Right lobe of liver (tissue), 6 donors: ENCODE data around the gene TMEM217. TPM values are rescaled to one million over a fixed set of nuclear protein-coding genes. Genes with fewer than 3 reads are reported as not detected.

Source experiments
- ATAC-seq, 4 donors: fragments of 200-7000 bp; cut with Tn5 transposase; one replicate each; pipeline ENCODE4 v1.9.1; 2020; ENCODE audit warnings: mild to moderate bottlenecking in 4 of 4, moderate library complexity in 4 of 4
- DNase-seq, 3 donors: peaks; one replicate each; pipeline ENCODE4 v3.0.0-alpha.2; 2020
- H3K27ac ChIP-seq, 3 donors: fragments of 200-600 bp; one replicate each; pipeline ENCODE4 v1.8.0; 2022
- H3K27me3 ChIP-seq, 2 donors: fragments of 200-600 bp; one replicate each; pipeline ENCODE4 v1.8.0; 2022
- H3K36me3 ChIP-seq, 4 donors: fragments of 200-600 bp; sonication (generic) in 1 of 4; one replicate each; pipeline versions ENCODE4 v1.5.1 to v1.8.0; 2017 to 2022; ENCODE audit warnings: control low read depth in 1 of 4
- H3K4me1 ChIP-seq, 4 donors: fragments of 200-600 bp; sonication (generic) in 1 of 4; one replicate each; pipeline versions ENCODE4 v1.5.1 to v1.8.0; 2017 to 2022; ENCODE audit warnings: control low read depth in 1 of 4
- H3K4me3 ChIP-seq, 3 donors: fragments of 200-600 bp; one replicate each; pipeline ENCODE4 v1.8.0; 2022
- H3K9me3 ChIP-seq, 4 donors: fragments of 200-600 bp; sonication (generic) in 1 of 4; one replicate each; pipeline versions ENCODE4 v1.5.1 to v1.8.0; 2017 to 2022; ENCODE audit warnings: control low read depth in 1 of 4
- POLR2A ChIP-seq: fragments of 450-650 bp; IDR thresholded peaks from one replicate; pipeline ENCODE4 v1.6.1; 2017; ENCODE audit warnings: antibody characterized with exemption, mild to moderate bottlenecking
- WGBS: methylation state at CpG from one replicate; pipeline ENCODE4 v1.1.6; 2018; ENCODE audit warnings: low coverage, low lambda C conversion rate; ENCODE audit not compliant: insufficient coverage; ENCODE audit errors: missing lambda C conversion rate; 5-methylcytosine and 5-hydroxymethylcytosine counted together
- intact Hi-C, 2 donors: fragments of 100-400 bp; cut with DNase I; formaldehyde crosslinking; loops; one replicate each; pipeline versions ENCODE4 v1.11.2 to v1.14.1; 2022
- total RNA-seq, 6 experiments: library from RNA; depleted of rRNA in 2 of 6; stranded (reverse); fragments of >200 nt in 2 of 6; fragmentation: NEBNext Ultra II Directional in 3 of 6; extraction: Animal tissue kit (Norgen Biotek cat#: 25700) in 3 of 6; gene quantifications; one replicate each; pipeline versions ENCODE4 v1.1.0 to v1.2.4, GENCODE V29; 2016 to 2023
- TF ChIP-seq, protein P1 (sequence below), 4 donors: fragments of 200-600 bp in 3 of 4; fragments of 450-650 bp in 1 of 4; IDR thresholded peaks; one replicate each; pipeline versions ENCODE4 v1.5.1 to v1.8.0; 2016 to 2022; ENCODE audit warnings: antibody characterized with exemption in 4 of 4, mild to moderate bottlenecking in 2 of 4
- donor health status: DM: no; HTN: yes; CAD: no.
- donor health status: DM: no; HTN: no; CAD: no.
- donor health status: DM: no; HTN: no; CAD: no.
- donor health status: DM: no; HTN: yes; CAD: no.
- donor health status: DM: no; HTN: yes; CAD: no.

Gene TMEM217
- total RNA-seq, 6 experiments from 2014 or later, result 0.15 to 5.2 (median 0.92) TPM; not detected in 1

DNA sequence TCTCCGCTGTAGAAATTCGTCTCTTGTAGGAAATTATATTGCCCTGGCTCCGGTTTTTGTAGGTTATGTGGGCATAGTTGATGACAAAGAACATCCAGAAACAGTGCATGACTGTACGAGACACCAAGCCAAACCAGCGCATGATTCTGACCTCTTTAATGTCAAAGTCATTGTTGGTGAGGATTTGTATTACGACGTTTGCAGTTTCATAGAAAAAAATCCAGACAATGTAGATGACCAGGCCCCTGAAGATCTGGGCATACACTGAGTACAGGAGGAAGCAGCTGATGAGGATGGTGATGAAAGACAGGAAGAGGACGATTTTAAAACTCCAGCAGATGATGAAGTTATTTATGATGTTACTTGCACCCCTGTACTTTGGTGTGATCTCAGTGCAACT is 39.4 kb downstream of the TMEM217 start:
- TF ChIP-seq, protein P1, sequence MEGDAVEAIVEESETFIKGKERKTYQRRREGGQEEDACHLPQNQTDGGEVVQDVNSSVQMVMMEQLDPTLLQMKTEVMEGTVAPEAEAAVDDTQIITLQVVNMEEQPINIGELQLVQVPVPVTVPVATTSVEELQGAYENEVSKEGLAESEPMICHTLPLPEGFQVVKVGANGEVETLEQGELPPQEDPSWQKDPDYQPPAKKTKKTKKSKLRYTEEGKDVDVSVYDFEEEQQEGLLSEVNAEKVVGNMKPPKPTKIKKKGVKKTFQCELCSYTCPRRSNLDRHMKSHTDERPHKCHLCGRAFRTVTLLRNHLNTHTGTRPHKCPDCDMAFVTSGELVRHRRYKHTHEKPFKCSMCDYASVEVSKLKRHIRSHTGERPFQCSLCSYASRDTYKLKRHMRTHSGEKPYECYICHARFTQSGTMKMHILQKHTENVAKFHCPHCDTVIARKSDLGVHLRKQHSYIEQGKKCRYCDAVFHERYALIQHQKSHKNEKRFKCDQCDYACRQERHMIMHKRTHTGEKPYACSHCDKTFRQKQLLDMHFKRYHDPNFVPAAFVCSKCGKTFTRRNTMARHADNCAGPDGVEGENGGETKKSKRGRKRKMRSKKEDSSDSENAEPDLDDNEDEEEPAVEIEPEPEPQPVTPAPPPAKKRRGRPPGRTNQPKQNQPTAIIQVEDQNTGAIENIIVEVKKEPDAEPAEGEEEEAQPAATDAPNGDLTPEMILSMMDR (IDR thresholded peaks at IDR 0.05), result no peak
- TF ChIP-seq POLR2A, result no peak
- no peak overlapping the region for H3K27ac ChIP-seq
- H3K4me3 ChIP-seq, result no peak overlapping the region
- no peaks in the 10 kb centered on the region for H3K36me3 ChIP-seq
- intact Hi-C loops, result no loop called here
- DNase-seq (no peak), ATAC-seq (no peak)
- H3K27me3 ChIP-seq, result no peaks in the 10 kb centered on the region
- peaks cover 0 to 4% (median 2%) of the 10 kb centered on the region in 4 donors for H3K4me1 ChIP-seq
- no peaks in the 10 kb centered on the region for H3K9me3 ChIP-seq
- 70% methylated on average over 8 of the region's 8 CpGs for WGBS

DNA sequence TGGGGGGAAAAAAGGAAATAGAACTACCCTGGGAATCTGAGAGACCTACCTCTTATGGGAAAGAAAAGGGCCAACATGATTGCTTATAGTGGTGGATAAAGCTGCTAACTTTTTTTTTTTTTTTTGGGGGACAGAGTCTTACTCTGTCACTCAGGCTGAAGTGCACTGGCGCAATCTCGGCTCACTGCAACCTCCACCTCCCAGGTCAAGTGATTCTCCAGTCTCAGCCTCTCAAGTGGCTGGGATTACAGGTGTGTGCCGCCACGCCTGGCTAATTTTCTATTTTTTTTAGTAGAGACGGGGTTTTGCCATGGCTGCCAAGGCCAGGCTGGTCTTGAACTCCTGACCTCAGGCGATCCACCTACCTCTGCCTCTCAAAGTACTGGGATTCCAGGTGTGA is 39.9 kb downstream of the TMEM217 start:
- intact Hi-C loops, result no loop called here
- no peak overlapping the region for H3K4me3 ChIP-seq
- no peaks in the 10 kb centered on the region for H3K36me3 ChIP-seq
- H3K27ac ChIP-seq, result no peak overlapping the region
- WGBS, result 77% methylated on average over 4 of the region's 6 CpGs
- H3K9me3 ChIP-seq, result no peaks in the 10 kb centered on the region
- ATAC-seq (no peak), DNase-seq (no peak)
- peaks cover 0 to 3% (median 1%) of the 10 kb centered on the region in 4 donors for H3K4me1 ChIP-seq
- TF ChIP-seq POLR2A, result no peak
- TF ChIP-seq, protein P1 (IDR thresholded peaks at IDR 0.05), result no peak
- no peaks in the 10 kb centered on the region for H3K27me3 ChIP-seq

DNA sequence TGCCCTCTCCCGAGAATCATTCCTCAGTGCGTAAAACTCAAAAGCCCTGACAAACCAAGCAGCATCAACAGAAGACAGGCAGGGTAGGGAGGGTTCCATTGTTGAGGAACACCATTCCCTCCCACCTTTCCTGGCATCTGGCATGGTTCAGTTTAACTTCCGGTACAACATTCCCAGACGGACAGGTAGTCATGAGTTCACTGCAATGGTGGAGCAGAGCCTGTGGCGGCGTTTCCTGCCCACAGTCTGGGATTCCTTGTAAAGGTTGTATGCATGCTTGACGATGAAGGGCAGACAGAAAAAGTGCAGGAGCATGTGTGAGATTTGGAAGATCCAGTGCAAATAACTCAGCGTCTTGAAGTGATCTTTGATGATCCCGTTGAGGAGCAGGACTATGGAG is 45.7 kb downstream of the TMEM217 start:
- Histone ChIP-seq H3K4me3 (no peak overlapping the region), H3K36me3 (no peaks in the 10 kb centered on the region), H3K4me1 (no peaks in the 10 kb centered on the region), H3K27ac (no peak overlapping the region), H3K9me3 (no peaks in the 10 kb centered on the region), H3K27me3 (no peaks in the 10 kb centered on the region)
- 78% methylated on average over 9 of the region's 9 CpGs for WGBS
- intact Hi-C loops, result no loop called here
- DNase-seq (no peak), ATAC-seq (no peak)
- TF ChIP-seq POLR2A, result no peak
- TF ChIP-seq, protein P1 (IDR thresholded peaks at IDR 0.05), result no peak

DNA sequence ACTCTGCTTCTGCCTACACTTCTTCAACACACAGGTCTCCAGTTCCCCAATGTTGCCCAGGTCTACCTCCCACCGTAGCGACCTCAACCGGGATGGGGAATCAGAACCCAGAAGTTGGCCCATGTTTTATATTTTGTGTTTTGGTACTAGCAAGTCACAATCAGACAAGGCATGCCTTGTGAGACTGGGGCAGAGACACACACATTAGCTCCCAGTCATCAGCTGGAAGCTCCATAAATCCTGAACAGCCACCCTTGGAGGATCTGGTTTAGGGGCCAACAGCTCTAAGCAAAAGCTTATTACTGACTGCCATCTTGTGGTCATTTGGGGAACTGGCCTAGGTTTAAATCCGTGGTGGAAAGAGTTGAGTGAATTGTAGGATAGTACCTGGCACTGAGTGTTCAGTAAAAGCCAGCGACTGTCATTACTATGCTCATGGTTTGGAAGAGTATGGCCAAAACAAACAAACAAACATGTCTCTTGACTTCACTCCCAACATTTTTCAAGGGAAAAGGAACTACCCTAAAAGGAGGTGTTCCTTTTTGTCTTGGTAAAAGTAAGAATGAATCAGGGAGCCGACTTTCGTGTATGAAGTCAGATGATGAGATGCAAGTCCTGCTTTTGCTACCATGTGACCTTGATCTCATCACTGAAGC is 47.5 kb downstream of the TMEM217 start:
- TF ChIP-seq, protein P1 (IDR thresholded peaks at IDR 0.05), result peak; percentile 92 to 98 (median 95)
- TF ChIP-seq POLR2A, result no peak
- H3K4me1 ChIP-seq, result peaks cover 0 to under 1% (median 0%) of the 10 kb centered on the region in 4 donors
- intact Hi-C loops, result no loop called here
- H3K27ac ChIP-seq, result no peak overlapping the region
- 59% methylated on average over 7 of the region's 7 CpGs for WGBS
- H3K4me3 ChIP-seq, result no peak overlapping the region
- no peaks in the 10 kb centered on the region for H3K36me3 ChIP-seq
- H3K27me3 ChIP-seq, result no peaks in the 10 kb centered on the region
- H3K9me3 ChIP-seq, result no peaks in the 10 kb centered on the region
- ATAC-seq (peak; percentile 83 to 90 (median 84)), DNase-seq (peak in 1 of 3 donors; percentile 76)
